Measurements from ENCODE around the gene DPYSL5. TPM values are rescaled to one million over a fixed set of nuclear protein-coding genes. Genes with fewer than 3 reads are reported as not detected.
A peak's percentile ranks its signal among the peaks of the same experiment; 100 is the strongest.

The DPYSL5 gene
- total and polyA plus RNA-seq, 2 of the 13 experiments (the other 11 are each of a cell fraction or from before 2014, with no cell fraction given), result 0.15 TPM; not detected in 1

GRCh38 chr2:26849056-26849999 lies 1.4 kb downstream of the DPYSL5 start:
- Histone ChIP-seq H3K27me3 (ENCODE audit: control insufficient read depth in 1 of 2, insufficient read depth in 2 of 2, low read length in 2 of 2) (peaks cover 21 to 83% of the 10 kb centered on the region in 2 experiments), H3K36me3 (replicated peaks in 1 of 2; ENCODE audit: control insufficient read depth in 1 of 2, insufficient read depth in 2 of 2, low read length in 2 of 2) (no peaks in the 10 kb centered on the region), H3K79me2 (ENCODE audit: insufficient read depth, low read length) (no peaks in the 10 kb centered on the region), H3K9ac (ENCODE audit: insufficient read depth, low read depth, low read length) (no peak overlapping the region), H3K4me1 (ENCODE audit: insufficient read depth, low read length) (peaks cover 13% of the 10 kb centered on the region), H3K9me3 (ENCODE audit: low read length) (no peaks in the 10 kb centered on the region), H3K4me3 (replicated peaks in 1 of 3; ENCODE audit: insufficient read depth in 1 of 3, low read depth in 2 of 3, low read length in 3 of 3) (peak overlapping the region in 2 of 3 experiments; percentile 29 to 57; a peak in 1 of 6 replicates), H4K20me1 (ENCODE audit: insufficient read depth, low read length) (peaks cover 6% of the 10 kb centered on the region; the same call in 1 of the 2 replicates), H3K4me2 (ENCODE audit: low read depth, low read length) (no peak overlapping the region), H2AFZ (ENCODE audit: low read length) (no peak overlapping the region), H3K27ac (ENCODE audit: extremely low read length, insufficient read depth, low read length) (no peak overlapping the region)
- ATAC-seq (no peak), DNase-seq (ENCODE audit: low spot score) (no peak), FAIRE-seq (no peak)
- in situ Hi-C loops (cut with HindIII; ENCODE audit: extremely low pct_ligation_motif_present, low pct_unique_long_range_greater_than_20kb) (loop anchor here (5.0 kb wide), 2 partner anchors 93 to 168 kb away; no protein-coding TSS in a partner anchor), intact Hi-C loops (cut with micrococcal nuclease; ENCODE audit: unreplicated experiment) (no loop called here)
- BruUV-seq (replicated peaks), result no TSS peak
- CTCF ChIA-PET (ENCODE audit: low intra/inter-chr PET ratio, low total read pairs), result no interaction called here
- POLR2A ChIA-PET, result no interaction called here
- 21% methylated on average over 23 of the region's 75 CpGs for WGBS (ENCODE audit: low lambda C conversion rate)
- TF ChIP-seq TGIF2 (CRISPR knock-in tag; IDR thresholded peaks at IDR 0.05) (no peak), ZNF543 (CRISPR knock-in tag; IDR thresholded peaks at IDR 0.05) (no peak), MXD4 (CRISPR knock-in tag; IDR thresholded peaks at IDR 0.05) (no peak), ZNF687 (CRISPR knock-in tag; IDR thresholded peaks at IDR 0.05) (no peak), ZFP91 (CRISPR knock-in tag; IDR thresholded peaks at IDR 0.05; ENCODE audit: borderline replicate concordance) (0 out of 2 replicates have a peak, but pooled peaks have one; percentile 20), ZHX1 (CRISPR knock-in tag; IDR thresholded peaks at IDR 0.05; ENCODE audit: low read depth) (no peak), ZNF160 (CRISPR knock-in tag; IDR thresholded peaks at IDR 0.05) (no peak), REST (IDR thresholded peaks at IDR 0.05; ENCODE audit: borderline replicate concordance in 1 of 2, low read depth in 1 of 2, low read length in 2 of 2) (no peak), ZNF263 (CRISPR knock-in tag; IDR thresholded peaks at IDR 0.05) (peak; percentile 22; the same call in 1 of the 2 replicates)

All from HepG2 (cell line).